ENCODE data around the gene SCOC.
A peak's percentile ranks its signal among the peaks of the same experiment; 100 is the strongest.

The SCOC gene

DNA sequence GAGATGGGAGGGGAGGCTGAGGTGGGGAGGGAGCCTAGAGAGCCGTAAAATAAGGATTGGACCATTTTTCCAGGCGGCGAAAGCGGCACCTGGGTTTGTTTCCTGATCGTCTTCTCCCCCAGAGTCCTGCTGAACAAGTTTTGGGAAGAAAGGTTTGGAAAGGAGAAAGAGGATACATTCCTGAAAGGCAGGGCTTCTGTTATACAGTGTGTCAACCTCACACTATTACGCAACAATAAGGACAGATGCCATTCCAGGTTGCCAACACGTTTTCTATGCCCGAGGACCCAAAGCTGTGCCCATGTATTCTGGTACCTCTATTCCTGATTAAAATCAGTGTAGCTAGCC, 658 bp downstream of the SCOC start:
- TF ChIP-seq, protein P1, sequence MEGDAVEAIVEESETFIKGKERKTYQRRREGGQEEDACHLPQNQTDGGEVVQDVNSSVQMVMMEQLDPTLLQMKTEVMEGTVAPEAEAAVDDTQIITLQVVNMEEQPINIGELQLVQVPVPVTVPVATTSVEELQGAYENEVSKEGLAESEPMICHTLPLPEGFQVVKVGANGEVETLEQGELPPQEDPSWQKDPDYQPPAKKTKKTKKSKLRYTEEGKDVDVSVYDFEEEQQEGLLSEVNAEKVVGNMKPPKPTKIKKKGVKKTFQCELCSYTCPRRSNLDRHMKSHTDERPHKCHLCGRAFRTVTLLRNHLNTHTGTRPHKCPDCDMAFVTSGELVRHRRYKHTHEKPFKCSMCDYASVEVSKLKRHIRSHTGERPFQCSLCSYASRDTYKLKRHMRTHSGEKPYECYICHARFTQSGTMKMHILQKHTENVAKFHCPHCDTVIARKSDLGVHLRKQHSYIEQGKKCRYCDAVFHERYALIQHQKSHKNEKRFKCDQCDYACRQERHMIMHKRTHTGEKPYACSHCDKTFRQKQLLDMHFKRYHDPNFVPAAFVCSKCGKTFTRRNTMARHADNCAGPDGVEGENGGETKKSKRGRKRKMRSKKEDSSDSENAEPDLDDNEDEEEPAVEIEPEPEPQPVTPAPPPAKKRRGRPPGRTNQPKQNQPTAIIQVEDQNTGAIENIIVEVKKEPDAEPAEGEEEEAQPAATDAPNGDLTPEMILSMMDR (IDR thresholded peaks at IDR 0.05; ENCODE audit: unreplicated experiment in 3 of 3) = no peak
- Mint-ChIP-seq H3K4me3 (peak overlapping the region in 2 of 3 experiments; percentile 94 to 95), H3K36me3 (ENCODE audit: low read depth) (peaks cover 4% of the 10 kb centered on the region), H3K9me3 (no peaks in the 10 kb centered on the region), H3K27me3 (ENCODE audit: low read depth) (no peaks in the 10 kb centered on the region), H3K4me1 (peaks cover 46% of the 10 kb centered on the region), H3K27ac (peak overlapping the region in 2 of 3 experiments; percentile 73 to 93)

DNA sequence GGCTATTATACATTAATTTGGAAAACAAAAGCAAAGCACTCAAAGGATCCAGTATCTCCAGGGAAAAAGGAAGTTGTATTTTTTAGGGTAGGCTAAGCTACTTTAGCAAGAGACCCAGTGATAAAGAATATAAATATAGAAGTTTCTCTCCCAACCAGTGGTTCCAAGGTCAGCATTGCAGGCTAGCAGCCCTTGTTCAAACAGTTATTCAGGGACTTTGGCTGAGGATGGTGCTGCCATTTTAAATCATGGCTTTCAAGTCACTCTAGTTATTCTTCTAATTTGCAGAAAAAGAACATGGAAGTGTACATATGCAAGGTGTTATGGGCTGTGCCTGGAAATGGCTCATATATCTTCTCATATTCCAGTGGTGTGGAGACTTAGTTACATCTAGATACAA, 9.3 kb downstream of the SCOC start:
- Mint-ChIP-seq H3K27ac (no peak overlapping the region), H3K36me3 (ENCODE audit: low read depth) (peaks cover 35% of the 10 kb centered on the region), H3K4me3 (no peak overlapping the region), H3K27me3 (ENCODE audit: low read depth) (no peaks in the 10 kb centered on the region), H3K4me1 (no peaks in the 10 kb centered on the region), H3K9me3 (no peaks in the 10 kb centered on the region)
- TF ChIP-seq, protein P1 (IDR thresholded peaks at IDR 0.05; ENCODE audit: unreplicated experiment in 3 of 3) = no peak

DNA sequence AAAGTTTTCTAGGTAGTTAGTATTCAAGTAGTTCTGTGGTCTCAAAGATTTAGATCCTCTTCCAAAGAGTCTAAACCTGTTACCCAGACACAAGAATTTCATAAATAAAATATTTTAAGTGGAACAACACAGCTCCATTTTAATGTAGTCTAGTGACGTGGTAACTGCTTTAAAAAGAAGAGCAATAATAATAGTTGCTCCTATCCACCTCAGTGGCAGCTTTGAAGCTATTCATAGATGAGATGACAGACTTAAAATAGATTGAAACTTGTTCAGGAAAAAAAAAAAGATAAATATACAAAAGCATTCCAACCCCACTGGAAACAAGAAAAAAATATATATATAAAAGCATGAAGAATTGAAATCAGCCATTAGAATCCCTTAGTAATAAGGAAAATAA, 14.6 kb downstream of the SCOC start:
- Mint-ChIP-seq H3K4me1 (no peaks in the 10 kb centered on the region), H3K36me3 (ENCODE audit: low read depth) (peaks cover 4% of the 10 kb centered on the region), H3K9me3 (no peaks in the 10 kb centered on the region), H3K27me3 (ENCODE audit: low read depth) (no peaks in the 10 kb centered on the region), H3K27ac (no peak overlapping the region), H3K4me3 (no peak overlapping the region)
- TF ChIP-seq, protein P1 (IDR thresholded peaks at IDR 0.05; ENCODE audit: unreplicated experiment in 3 of 3) = no peak

DNA sequence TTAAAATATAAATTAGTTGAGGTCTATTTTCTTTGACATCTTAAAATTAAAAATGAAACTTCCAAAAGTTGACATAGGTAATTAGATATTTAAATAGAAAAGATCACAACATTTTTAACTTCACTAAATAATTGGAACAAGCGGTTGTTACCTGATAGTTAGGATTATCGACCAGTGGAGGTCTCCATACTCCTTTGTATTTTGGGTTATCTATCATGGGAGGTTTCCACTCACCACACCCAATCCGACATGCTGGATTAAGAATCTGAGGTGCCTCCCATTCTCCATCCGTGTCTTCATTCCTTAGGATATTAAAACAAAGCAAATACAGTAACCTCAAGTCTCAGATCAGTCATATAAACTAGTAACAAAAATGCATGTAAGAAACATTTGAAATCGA, 22.2 kb downstream of the SCOC start:
- no peaks in the 10 kb centered on the region for H3K36me3 Mint-ChIP-seq (ENCODE audit: low read depth)
- no peaks in the 10 kb centered on the region for H3K27me3 Mint-ChIP-seq (ENCODE audit: low read depth)
- H3K9me3 Mint-ChIP-seq = no peaks in the 10 kb centered on the region
- TF ChIP-seq, protein P1 (IDR thresholded peaks at IDR 0.05; ENCODE audit: unreplicated experiment in 3 of 3) = no peak
- no peak overlapping the region for H3K27ac Mint-ChIP-seq
- H3K4me3 Mint-ChIP-seq = no peak overlapping the region
- H3K4me1 Mint-ChIP-seq = no peaks in the 10 kb centered on the region

DNA sequence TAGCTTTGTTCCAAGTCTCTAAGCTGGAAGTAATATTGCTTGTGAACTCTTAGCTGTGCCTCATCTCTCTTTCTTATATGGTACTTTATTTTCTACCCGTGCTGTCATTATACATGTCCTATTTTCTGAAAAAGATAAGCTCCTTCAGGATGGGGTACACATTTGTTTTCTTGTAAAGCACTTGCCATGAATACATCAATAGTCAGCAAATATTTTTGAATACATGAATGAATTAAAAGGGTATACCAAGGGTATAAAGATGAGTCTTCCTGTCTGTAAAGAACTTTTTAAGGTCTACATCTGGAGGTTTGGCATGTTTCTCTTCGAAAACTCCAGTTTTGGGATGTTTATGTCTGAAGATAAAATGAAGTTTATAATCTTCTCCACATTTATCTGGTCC, 26.7 kb downstream of the SCOC start:
- H3K4me3 Mint-ChIP-seq = no peak overlapping the region

DNA sequence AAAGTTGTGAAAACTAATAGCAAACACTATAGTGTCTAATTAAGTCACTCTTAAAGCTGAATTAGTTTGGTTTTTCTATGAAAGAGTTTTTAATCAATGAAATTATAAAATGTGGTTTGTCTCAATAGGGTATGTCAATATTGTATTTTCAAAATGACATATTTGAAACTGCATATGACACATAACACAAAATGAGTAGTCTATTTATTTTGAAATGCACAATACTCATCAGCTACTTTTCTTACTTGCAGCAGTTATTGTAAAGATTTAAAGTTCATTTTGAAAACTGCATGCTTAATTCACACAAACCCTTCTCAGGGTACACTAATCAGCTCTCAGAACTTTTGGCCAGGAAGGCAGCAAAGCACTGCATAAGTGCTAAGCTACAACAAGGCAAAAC, 32.8 kb downstream of the SCOC start:
- no peak overlapping the region for H3K27ac Mint-ChIP-seq
- H3K36me3 Mint-ChIP-seq (ENCODE audit: low read depth) = no peaks in the 10 kb centered on the region
- no peaks in the 10 kb centered on the region for H3K27me3 Mint-ChIP-seq (ENCODE audit: low read depth)
- TF ChIP-seq, protein P1 (IDR thresholded peaks at IDR 0.05; ENCODE audit: unreplicated experiment in 3 of 3) = no peak
- no peaks in the 10 kb centered on the region for H3K4me1 Mint-ChIP-seq
- H3K9me3 Mint-ChIP-seq = no peaks in the 10 kb centered on the region
- no peak overlapping the region for H3K4me3 Mint-ChIP-seq

More for the DNA sequence above, 26.7 kb downstream of the SCOC start:
- H3K4me1 Mint-ChIP-seq = no peaks in the 10 kb centered on the region
- no peak overlapping the region for H3K27ac Mint-ChIP-seq
- no peaks in the 10 kb centered on the region for H3K9me3 Mint-ChIP-seq
- no peaks in the 10 kb centered on the region for H3K27me3 Mint-ChIP-seq (ENCODE audit: low read depth)
- no peaks in the 10 kb centered on the region for H3K36me3 Mint-ChIP-seq (ENCODE audit: low read depth)
- TF ChIP-seq, protein P1 (IDR thresholded peaks at IDR 0.05; ENCODE audit: unreplicated experiment in 3 of 3) = no peak

All from nephron (organoid).